Activated CD8-positive, alpha-beta memory T cell treated with anti-CD3 and anti-CD28 coated beads for 48 hours (primary cell): ENCODE results near the gene CASZ1.

Experiments
- DNase-seq, 3 experiments: peaks; one replicate each; pipeline ENCODE4 v3.0.0-alpha.2; 2020; ENCODE audit warnings: low read depth in 2 of 3, low spot score in 2 of 3

CASZ1 gene

DNA sequence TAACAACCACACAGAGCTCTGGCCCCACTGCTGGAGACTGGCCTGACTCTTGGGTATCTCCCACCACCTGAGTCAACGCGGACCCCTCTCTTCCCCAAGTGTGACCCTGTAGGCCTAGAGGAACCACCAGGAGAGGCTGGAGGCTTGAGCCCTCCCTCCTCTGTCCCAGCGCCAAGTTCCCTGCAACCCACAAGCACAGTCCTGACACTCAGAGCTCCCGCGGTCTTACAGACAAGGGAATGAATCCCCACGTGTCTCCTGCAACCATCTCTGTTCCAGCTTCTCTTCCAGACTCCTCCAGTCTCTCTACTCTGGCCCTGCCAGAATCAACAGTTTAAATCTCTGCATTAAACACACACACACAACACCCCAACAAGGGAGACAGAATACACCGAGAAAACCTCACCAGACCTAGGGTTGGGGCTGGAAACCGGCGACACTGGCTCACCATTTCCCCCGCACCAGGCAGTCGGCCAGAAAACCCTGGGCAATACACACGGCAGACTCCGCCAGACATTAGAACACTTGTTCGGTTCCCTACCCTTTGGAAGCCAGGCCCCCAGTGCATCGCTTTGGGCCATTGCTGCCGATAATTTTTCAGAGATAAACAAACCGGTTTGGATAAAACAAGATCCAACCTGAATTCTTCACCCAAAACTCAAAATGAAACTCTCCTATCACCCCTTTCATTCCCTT lies 21.7 kb downstream of the CASZ1 start:
- no peak for DNase-seq

DNA sequence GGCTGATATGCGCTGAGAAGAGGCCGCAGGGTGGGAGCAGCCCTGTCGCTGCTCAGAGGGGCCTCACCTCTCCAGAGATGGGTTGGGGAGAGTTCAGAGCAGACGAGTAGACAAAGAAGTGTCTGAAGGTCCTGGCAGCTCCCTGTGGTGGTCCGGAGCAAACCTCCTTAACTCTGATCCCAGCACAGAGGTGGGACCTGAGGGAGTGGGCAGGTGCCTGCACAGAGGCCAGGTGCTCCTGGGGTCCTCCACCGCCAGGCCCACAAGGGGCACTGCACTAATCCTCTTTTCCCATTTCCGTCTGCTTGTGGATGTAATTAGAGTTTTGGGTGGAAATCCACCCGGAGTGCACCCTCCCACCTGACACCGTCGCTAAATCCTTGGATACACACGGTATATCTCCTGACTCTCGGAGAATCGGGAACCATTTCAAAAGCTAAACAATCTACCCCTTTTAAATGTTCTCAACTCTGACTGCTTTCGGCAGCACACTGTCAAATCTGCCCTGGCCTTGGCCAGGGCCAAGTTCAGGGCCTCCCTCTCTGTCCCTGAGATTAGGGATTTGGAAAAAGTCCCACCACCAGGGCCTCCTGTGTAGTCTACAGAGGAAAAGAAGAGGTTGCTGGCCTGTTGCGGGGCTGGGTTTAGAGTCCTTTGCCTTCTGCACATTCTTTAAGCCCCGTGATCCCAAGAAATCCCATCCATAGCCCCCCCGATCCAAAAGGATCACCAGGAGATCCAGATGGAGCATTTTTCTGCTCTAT lies 22.4 kb downstream of the CASZ1 start:
- DNase-seq: no peak

DNA sequence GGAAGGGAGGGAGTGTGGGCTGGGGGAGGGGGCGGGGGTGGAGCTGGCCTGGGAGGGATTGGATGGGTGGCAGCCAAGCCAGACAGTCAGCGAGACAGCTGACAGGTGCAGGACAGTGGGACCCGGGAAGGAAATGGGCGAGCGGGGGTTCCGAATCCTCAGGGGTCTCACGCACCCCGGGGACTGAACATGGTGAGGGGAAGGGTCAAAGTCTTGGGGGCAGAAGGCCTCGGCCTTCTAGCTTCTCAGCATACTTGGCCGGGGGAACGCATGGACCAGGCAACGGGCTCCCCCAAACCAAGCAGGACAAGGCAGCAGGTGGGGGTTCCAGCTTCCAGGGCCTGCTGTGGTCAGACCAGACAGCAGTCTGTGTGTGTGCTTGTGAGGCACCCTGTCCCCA lies 23.1 kb downstream of the CASZ1 start:
- no peak for DNase-seq

DNA sequence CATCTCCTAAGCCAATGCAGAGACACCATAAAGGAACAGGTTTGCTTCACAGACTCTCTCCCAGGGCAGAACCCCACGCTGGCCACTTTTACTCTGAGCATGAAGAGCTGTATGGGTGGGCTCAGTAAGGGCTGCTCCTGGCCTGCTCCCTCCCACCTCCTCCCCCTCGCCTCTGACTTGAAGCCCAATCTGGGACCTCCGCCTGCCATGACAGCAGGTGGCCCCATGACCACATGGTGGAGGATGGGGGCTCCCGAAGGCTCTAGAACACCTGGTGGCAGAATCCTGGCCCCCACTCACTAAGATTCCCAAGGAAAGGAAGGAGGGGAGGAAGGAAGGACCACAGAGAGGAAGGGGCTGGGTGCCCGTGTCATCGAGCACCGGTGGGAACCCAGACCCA lies 23.7 kb downstream of the CASZ1 start:
- no peak for DNase-seq

DNA sequence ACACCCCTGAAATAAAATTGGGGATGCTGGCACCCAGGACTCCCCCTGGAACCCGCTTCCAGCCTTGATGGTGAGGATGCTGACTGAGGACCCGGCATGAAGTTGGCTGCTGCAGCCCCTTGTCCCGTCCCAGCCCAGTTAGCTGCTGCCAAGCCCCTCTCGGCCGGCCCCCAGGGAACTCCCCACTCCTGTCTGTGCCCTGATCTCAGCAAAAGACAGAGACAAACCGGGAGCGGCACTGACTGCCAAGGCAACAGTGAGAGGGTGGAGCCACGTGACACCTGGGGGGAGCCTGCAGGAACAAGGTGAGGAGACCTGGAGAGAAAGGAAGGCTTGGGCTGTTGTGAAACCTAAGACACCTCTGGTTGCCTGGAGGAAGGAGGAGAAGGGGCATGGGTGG lies 24.7 kb downstream of the CASZ1 start:
- DNase-seq: no peak

DNA sequence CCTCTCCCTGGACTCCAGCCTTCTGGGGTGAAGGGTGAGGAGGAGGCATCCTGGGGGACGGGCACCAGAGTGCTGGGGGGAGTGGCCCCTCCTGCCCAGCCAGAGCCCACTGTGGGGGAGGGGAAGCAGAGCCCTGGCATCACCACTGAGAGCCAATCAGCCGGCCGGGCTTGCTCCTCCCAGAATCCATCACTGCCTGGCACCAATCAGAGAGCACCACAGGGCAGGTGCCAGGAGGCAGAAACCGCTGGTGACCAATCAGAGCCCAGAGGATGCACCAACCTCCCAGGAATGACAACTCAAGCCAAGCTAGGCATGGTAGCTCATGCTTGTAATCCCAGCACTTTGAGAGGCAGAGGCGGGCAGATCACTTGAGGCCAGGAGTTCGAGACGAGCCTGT lies 27.9 kb downstream of the CASZ1 start:
- no peak for DNase-seq

DNA sequence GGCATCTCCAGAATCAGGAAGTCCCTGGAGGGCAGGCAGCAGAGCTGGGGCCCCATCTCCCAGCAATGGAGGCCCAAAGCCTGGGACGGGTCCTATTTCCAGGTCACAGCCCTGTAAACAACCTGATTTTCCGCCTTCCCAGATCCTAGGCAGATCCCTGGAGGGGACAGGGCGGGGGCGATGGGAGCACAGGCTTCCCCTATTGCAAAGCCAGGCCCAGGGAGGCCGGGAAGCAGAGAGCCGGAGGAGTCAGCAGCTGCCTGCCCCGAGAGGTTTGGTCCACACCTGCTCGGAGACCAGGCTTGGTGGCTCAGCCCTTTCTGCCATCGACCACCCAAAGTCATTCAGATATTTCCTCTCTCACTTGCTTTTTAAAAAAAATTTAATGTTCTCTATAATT lies 29.2 kb downstream of the CASZ1 start:
- no peak for DNase-seq

DNA sequence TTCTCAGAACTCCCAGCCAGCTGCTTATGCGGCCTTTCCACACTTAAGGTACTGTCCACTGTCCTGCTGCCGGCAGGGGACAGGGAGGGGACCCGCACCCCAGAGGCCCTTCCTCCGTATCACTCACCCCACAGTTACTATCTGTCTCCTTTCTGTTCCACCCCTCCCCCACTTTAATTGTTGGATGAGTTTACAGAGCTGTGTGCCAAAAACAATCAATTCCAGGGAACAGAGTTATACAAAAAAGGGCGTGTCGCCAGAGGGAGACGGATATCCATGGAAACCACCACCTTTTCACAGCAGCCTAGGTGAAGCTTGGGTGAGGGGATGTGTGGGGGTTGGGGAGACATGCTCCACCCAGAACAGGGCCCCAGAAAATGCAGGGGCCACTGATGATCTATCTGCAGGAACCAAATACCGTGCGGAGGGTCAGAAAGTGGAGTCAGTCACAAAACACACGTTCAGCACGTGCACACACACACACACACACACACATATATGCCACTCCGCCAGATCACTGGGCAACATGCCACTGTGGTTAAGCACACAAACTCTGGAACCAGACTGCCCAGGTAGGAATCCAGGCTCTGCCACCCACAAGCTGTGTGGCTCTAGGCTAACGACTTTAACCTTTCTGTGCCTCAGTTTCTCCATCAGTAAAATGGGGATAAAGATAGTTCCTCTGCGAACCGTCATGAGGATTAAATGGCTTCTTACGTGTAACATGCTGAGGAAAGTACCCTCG lies 30.5 kb downstream of the CASZ1 start:
- no peak for DNase-seq

DNA sequence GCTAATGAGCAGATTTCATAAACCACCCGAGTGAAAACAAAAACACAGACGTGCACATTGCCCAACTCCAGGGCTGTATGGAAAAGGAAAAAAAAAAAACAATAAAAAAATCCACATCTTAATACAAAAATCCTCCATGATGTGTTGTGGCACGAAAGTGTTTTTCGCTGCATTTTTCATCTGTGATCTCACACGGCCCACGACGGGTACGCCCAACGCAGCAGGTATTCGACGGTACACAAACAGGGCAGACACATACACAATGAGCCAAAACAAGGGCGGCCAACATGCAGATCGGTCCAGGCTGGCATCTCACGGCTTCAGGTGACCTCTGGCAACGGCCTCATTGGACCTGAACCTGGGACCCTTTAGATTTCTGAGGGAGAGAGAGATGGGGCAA lies 31.1 kb downstream of the CASZ1 start:
- no peak for DNase-seq

DNA sequence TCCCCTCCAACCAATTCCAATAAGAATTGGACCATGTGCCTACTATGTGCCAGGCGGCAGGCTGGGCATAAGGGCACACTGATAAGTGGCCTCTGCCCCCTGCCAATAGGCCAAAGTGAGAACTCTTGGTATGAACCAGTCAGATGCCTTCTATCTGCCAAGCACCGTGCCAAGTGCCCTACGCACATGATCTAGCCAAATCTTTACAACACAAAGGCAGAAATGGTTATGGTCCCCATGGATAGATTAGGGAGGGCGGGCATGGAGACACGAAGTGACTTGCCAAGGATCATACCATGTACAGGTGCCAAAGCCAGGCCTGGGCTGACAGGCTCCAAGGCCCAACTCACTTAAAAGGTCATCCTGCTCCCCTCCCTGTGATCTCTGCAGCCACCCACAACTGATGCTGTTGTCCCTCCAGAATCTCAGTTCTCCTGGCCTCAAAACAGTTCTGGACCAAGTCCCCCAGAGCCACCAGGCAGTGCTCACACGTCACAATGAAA lies 32.1 kb downstream of the CASZ1 start:
- DNase-seq: no peak

DNA sequence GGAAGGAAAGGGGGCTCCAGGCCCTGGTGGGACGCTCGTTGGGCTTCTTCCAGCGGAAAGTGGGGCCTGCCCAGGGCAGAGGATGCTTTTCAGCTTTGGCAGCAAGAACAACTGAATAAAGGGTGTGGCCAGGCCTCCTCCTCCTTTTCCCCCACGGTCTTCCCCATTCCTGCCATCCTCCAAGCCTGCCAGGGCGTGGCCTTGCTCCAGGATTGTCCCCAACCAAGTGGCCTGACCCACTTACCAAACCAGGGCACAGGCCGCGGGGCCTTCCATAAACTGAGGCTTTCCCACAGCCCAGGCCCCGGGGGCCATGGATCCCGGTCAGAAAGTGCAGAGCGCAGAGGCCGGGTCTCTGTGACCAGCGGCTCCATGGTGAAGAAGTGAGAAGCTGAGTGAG lies 33.6 kb downstream of the CASZ1 start:
- DNase-seq: no peak

DNA sequence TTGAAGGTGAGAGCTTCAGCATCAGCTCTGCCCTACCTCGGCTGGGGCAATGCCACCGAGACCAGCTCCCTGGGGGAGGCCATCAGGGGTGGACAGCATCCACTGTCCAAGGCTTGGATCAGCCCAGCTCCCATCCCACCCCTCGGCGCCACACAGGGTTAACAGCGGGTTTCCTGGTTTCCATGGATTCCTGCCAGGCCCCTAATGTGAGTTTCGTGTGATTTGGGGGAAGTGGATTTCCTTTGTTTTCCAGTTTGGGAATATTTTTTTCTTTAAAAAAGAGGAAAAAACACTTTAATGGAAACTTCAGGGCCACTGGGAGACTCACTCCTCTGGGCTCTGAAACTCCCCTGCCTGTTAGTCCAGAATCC lies 34.3 kb downstream of the CASZ1 start:
- DNase-seq: no peak

DNA sequence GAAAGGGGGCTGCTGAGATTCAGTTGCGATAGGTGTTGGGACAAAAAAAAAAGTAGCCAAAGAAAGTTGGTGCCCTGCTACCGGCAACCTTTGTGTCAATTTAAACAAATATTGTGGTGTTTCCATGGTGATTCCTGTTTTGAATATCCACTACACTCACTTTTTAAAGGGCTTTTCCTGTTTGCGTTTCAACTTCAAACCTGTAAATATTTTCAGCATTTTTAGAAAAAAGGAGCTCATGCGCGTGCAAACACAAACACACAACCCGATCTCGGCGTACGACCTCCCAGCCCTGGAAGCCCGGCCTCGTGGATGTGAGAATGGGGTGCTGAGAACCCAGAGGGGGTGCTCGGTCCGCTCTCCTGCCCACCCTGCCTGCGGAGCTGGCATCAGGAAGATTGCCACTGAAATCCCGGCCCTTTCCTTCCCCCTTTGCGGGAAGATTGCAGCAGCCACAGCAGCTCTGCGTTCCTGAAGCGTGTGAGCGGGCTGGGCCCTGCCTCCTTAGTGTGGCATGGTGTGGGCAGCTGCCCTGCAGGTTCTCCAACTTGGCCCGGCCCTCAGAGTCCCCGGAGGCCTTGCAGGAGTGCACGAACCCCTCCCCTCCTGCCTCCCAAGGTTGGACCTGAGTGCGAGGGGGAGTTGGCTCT lies 34.8 kb downstream of the CASZ1 start:
- no peak for DNase-seq

DNA sequence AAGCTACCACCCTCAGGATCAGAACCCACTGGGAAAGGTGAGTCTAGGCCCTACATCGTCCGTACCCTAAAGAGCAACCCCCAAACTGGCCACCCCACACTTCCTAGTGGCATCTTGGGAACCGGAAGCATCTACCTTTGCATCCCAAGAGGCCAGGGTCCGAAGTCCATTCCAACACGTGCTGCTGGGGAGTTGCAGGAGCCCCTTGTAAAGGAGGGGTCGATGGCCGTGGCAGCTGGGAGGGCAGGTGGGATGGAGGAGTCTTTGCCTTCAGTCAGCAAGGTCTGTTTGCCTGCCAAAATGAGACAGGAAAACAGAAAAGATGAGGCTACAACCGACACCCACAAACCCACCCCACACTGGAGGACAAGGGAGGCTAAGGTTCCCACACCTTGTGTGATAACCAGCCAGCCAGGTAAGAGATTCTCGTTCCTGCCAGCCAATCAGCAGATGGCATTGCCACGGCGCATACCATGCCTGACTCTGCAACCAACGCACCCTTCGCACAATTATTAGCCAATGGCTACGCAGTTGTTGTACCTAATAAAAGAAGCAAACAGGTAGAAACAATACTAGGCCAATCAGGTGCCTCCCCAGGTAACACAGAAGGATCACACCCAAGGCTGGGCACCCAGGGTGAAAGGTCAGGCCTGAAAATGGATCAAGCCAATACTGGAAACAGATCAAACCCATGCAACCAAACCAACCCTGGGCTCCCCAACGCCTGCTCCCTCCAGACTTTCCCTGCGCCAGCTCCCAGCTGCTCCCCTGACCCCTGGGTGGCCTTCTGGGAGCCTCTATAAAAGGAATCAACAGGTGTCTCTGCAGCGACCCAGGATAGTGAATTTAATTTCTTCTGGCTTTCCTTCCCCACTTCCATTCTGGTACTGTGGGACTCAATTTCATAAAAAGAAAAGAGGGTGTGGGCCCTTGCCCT lies 35.6 kb downstream of the CASZ1 start:
- DNase-seq: no peak

DNA sequence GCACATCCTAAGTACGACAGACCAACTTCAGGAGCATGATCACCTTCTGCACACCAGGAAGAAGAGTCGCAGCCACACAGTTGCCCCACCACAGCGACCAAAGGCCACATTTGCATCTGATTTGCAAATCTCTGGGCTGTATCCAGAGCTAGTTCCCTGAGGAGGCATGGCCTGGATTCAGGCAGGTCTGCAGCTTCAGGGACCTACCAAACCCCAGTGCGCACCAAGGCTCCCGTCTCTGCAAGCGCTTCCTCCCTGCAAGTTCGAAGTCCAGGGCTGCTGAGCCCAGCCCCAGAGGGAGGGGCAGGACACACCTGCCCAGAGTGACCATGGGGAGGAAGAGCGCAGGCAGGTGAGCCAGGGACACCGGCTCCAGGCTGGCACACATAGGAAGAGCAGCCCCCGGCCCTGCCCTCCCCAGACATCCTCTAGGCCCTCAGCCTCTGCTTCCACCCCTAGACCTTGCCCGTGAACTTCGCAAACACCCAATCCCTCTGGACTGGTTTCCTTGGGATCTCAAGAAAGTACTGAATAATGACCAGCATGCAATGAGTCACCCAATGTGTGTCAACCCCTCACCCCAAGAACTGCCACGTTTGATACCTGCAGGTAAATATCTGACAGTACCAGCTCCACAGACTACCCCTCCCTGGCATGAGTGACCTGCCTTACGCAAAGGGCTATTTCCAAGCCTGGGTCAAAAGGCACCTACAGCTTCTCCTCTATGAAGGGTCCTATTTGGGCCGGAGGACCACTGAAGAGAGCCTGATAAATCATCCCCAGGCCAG lies 36.8 kb downstream of the CASZ1 start:
- DNase-seq: no peak

DNA sequence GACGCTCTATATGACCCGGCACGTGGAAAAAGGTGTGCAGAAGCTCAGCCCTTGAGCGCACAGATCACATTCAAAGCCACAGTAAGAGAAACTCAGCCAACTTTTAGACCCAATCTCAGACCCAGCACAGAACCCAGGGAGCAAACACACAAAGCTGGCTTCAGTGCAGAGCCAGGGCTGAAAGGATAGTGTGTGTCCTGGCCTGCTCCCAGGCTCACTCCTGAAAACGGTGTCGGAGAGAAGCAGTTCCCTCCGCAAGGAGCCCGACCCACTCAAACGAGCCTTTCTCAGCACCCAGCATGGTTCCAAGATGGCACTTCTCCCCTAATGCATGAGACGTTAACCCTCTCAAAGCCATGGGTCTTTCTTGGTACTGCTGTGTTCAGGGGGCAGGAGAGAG lies 39.6 kb downstream of the CASZ1 start:
- DNase-seq: no peak

DNA sequence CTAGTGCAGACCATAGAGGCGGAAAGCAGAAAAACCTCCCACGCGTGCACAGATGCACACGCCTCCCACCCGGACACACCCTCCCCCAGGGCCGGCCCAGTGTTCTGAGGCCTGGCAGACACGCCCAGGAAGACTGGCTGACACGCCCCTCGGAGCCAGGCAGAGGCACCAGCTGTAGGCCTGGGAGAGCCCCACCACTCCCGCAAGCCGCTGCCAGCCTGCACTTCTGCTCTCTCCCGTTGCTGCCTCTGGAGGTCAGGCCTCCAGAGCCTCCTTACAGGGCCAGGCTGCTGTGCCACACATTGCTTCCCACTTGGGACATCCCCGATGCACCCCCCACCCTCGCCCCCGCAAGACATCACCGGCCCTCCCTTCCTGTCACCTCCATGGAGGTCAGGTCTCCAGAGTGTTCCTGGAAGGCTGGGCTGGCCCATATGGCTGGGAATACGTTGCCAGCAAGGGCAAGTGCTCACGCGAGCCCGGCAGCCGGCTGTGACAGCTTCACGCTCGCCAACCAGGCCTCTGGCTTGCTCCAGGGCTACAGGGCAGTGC lies 40.4 kb downstream of the CASZ1 start:
- DNase-seq: peak in 2 of 3 experiments; percentile 5 to 17

DNA sequence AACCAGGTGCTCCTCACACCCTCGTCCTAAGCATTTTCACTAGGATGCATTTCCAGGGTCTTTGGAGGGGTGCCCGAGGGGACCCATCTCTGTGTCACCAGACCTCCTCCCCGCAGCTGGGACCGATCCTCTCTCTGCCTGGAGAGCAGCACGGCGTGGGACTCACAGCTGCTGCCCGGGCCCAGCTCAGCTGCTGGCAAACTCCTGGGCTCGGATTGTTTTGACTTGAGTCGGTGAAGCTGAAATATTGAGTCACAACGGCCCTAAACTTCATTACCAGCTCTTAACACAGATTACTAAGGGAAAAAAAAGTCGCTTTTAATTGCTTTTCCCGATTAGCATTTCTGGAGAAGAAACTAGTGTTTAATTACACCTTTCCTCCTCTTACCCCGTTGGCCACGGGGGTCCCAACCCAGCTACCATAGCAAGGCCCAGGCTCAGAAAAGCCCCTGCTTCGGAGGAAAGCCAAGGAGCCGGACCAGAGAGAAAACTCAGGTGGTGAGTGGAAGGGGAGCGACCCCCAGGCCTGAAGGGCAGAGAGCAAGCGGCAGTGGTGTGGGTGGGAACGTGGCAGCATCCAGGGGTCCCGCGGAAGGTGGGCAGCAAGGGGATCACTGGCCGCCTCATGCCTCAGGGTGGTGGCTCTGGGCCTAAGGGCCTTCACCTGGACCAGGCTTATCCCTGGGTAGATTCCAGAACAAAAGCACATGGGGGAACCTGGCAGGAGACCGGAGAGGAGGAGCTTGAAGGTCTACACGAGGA lies 41.7 kb downstream of the CASZ1 start:
- DNase-seq: no peak

DNA sequence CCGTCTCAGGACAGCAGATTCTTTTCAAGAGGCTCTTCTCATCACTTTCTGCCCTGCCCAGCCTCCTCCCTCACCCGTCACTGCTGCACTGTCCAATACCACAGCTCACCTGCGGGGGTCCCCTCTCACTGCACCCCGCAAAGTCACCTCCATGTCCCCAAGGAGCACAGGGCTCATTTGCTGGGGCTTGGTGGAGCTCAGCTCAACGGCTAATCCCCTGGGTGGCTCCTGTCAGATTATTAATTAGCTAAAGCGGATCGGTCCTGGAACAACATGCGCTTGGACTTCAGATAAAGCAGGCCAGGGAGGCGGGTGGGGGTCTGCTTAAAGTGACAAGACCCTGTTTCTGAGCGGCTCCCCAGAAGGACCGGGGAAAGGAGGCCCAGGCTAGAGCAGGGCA lies 43.1 kb downstream of the CASZ1 start:
- DNase-seq: no peak
